Activated CD8-positive, alpha-beta T cell treated with anti-CD3 and anti-CD28 coated beads for 36 hours (primary cell): ENCODE results near the gene ASAP2. TPM values are rescaled to one million over a fixed set of nuclear protein-coding genes. Genes with fewer than 3 reads are reported as not detected.

Source experiments
- ATAC-seq: fragments of 200-7000 bp; cut with Tn5 transposase; one replicate; pipeline ENCODE4 v1.10.0; 2021; ENCODE audit warnings: mild to moderate bottlenecking, moderate library complexity
- CTCF ChIA-PET: fragments of 350-600 bp; sonication (Branson Sonifier 250); formaldehyde crosslinking; loops from one replicate; lab custom pipeline; 2021; ENCODE audit warnings: antibody characterized with exemption; lab: Charles Lee
- POLR2A ChIA-PET: fragments of 350-600 bp; sonication (Branson Sonifier 250); formaldehyde crosslinking; loops from one replicate; lab custom pipeline; 2021; ENCODE audit warnings: antibody characterized with exemption; lab: Charles Lee
- DNase-seq: peaks from one replicate; pipeline ENCODE4 v3.0.0-alpha.2; 2020
- H3K27ac Mint-ChIP-seq: one replicate; pipeline ENCODE4 v1.8.0; 2021; ENCODE audit warnings: mild to moderate bottlenecking, mixed read lengths
- H3K27me3 Mint-ChIP-seq: one replicate; pipeline ENCODE4 v1.8.0; 2021; ENCODE audit warnings: mixed read lengths
- H3K36me3 Mint-ChIP-seq: one replicate; pipeline ENCODE4 v1.8.0; 2021; ENCODE audit warnings: low read depth, mixed read lengths
- H3K4me1 Mint-ChIP-seq: one replicate; pipeline ENCODE4 v1.8.0; 2021; ENCODE audit warnings: low read depth, mixed read lengths
- H3K4me3 Mint-ChIP-seq: one replicate; pipeline ENCODE4 v1.8.0; 2021; ENCODE audit warnings: mild to moderate bottlenecking, moderate library complexity, mixed read lengths
- H3K9me3 Mint-ChIP-seq: one replicate; pipeline ENCODE4 v1.8.0; 2021; ENCODE audit warnings: mixed read lengths
- intact Hi-C: fragments of 100-400 bp; cut with micrococcal nuclease; formaldehyde crosslinking; loops from one replicate; pipeline ENCODE4 v1.10.0; 2022
- total RNA-seq, 2 experiments: library from RNA; stranded (reverse); gene quantifications; one replicate each; pipeline ENCODE4 v1.2.3, GENCODE V29; 2021
- TF ChIP-seq, protein P1 (sequence below): fragments of 200-600 bp; IDR thresholded peaks from one replicate; pipeline ENCODE4 v1.8.0; 2022; ENCODE audit warnings: antibody characterized with exemption, mild to moderate bottlenecking

Gene ASAP2
- total RNA-seq, result not detected

DNA sequence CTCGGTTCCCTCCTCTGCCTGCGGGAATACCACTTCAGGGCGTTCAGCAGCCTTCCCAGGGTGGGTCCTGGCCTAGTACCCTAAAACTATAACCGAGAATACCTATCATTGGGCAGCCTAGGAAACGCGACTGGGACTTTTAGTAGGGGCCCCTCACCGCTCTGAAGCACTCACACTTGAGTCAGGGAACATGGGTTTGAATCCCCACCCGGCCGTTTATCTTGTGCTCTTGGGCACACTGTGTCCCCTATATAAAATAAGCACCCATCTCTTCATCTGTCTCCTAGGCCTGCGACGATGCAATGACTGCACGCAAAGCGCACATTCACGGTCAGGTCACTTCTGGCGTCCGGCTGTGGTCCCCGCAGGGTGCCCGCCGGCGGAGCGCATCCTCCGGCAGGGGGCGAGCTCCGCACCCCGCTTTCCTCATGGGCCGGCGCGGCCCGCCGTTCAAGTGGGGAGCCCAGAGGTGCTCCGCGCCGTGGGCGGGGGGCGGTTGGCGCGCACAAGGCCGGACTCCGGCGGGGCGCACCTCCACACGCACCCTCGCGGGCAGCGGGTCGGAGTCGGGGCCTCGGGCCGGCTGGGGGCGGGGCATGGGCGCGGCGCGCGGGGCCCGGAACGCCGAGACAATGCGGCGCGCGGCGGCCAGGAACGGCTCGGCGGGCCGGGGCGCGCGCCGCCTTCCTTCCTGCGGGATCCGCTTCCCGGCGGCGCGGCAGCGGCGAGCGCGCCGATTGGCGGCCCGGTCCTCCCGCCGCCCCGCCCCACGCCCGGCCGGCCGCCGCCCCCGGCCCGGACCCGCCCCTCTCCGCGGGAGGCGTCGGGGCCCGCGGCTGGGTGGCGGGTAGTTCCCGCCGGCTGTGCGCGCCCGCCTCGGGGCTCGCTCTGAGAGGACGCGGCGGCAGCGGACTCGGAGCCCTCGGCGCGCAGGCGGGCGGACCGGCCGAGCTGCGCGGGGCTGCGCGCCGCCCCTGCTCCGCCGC, at the start of gene ASAP2:
ASAP2 (plus strand) TSS at position 850 of the 986 bp plus-strand sequence. CDS start 293 bp downstream, outside the sequence.
- TF ChIP-seq, protein P1, sequence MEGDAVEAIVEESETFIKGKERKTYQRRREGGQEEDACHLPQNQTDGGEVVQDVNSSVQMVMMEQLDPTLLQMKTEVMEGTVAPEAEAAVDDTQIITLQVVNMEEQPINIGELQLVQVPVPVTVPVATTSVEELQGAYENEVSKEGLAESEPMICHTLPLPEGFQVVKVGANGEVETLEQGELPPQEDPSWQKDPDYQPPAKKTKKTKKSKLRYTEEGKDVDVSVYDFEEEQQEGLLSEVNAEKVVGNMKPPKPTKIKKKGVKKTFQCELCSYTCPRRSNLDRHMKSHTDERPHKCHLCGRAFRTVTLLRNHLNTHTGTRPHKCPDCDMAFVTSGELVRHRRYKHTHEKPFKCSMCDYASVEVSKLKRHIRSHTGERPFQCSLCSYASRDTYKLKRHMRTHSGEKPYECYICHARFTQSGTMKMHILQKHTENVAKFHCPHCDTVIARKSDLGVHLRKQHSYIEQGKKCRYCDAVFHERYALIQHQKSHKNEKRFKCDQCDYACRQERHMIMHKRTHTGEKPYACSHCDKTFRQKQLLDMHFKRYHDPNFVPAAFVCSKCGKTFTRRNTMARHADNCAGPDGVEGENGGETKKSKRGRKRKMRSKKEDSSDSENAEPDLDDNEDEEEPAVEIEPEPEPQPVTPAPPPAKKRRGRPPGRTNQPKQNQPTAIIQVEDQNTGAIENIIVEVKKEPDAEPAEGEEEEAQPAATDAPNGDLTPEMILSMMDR, result peak; percentile 70
- intact Hi-C loops, result no loop called here
- peak within 1 kb of the TSS; percentile 61 for H3K4me3 Mint-ChIP-seq
- no peak within 1 kb of the TSS for H3K27ac Mint-ChIP-seq
- H3K9me3 Mint-ChIP-seq, result no peaks in the 10 kb centered on the region
- POLR2A ChIA-PET, result interaction anchor here (1.5 kb wide), 1 partner anchor 29 kb away, joined by 3 read pairs; no protein-coding TSS in a partner anchor
- peaks cover 34% of the 10 kb centered on the region for H3K27me3 Mint-ChIP-seq
- CTCF ChIA-PET, result interaction anchor here (0.7 to 1.6 kb wide), 6 partner anchors 9 to 94 kb away, joined by 3 to 4 read pairs (median 3); no protein-coding TSS in a partner anchor
- peak; percentile 53 for DNase-seq
- peaks cover 2% of the 10 kb centered on the region for H3K4me1 Mint-ChIP-seq
- no peaks in the 10 kb centered on the region for H3K36me3 Mint-ChIP-seq
- peak; percentile 77 for ATAC-seq

DNA sequence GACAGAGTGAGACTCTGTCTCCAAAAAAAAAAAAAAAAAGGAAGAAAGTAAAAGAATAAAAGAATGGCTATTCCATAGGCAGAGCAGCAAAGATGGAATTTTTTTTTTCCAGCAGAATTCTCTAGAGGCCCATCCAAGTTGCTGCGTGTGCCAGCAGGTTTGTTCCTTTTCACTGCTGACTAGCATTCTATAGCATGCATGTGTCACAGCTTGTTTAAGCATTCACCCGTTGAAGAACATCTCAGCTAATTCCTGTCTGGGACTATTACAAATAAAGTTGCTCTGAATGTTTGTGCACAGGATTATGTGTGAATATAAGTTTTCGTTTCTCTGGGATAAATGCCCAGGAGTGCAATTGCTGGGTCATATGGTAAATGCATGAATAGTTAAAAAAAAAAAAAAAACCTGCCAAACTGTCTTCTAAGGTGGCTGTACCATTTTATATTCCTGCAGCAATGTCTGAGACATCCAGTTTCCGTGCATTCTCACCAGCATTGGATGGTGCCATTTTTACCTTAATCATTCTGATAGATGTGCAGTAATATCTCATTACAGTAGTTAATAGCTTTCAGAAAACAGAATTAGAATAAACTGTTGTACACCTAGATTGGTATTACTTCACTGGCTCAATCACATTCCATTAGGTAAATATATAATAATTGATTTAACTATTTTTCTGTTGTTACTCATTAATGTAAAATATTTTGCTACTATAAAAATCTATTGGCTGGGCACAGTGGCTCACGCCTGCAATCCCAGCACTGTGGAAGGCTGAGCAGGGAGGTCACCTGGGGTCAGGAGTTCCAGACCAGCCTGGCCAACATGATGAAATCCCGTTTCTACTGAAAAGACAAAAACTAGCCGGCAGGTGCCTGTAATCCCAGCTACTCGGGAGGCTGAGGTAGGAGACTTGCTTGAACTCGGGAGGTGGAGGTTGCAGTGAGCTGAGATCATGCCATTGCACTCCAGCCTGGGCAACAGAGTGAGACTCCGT, 47.5 kb upstream of the ASAP2 start:
- no peak for ATAC-seq

DNA sequence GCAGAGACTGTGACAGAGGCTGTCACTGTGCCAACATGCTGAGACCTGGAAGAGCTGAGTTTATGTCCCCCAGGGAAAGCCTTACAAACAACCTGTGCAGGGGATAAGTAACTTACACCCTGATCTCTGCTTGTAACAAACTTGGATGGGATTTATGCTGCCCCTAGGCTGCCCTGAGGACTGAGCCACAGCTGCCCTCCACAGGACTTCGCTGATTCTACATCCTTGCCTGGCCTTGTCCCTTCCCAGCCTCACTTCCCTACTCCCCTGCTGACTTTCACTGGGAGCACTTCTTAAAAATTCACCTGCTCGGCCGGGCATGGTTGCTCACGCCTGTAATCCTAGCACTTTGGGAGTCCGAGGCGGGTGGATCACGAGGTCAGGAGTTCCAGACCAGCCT, 45.9 kb upstream of the ASAP2 start:
- no peaks in the 10 kb centered on the region for H3K27me3 Mint-ChIP-seq
- no peaks in the 10 kb centered on the region for H3K4me1 Mint-ChIP-seq
- H3K4me3 Mint-ChIP-seq, result no peak overlapping the region
- TF ChIP-seq, protein P1, result no peak
- DNase-seq (no peak), ATAC-seq (no peak)
- POLR2A ChIA-PET, result no interaction called here
- H3K36me3 Mint-ChIP-seq, result no peaks in the 10 kb centered on the region
- CTCF ChIA-PET, result no interaction called here
- no peak overlapping the region for H3K27ac Mint-ChIP-seq
- no peaks in the 10 kb centered on the region for H3K9me3 Mint-ChIP-seq
- intact Hi-C loops, result no loop called here

More for the DNA sequence above, 47.5 kb upstream of the ASAP2 start:
- intact Hi-C loops, result no loop called here
- H3K36me3 Mint-ChIP-seq, result no peaks in the 10 kb centered on the region
- TF ChIP-seq, protein P1, result no peak
- no peak for DNase-seq
- no peaks in the 10 kb centered on the region for H3K27me3 Mint-ChIP-seq
- no peaks in the 10 kb centered on the region for H3K4me1 Mint-ChIP-seq
- ChIA-PET POLR2A (no interaction called here), CTCF (interaction anchor here (1.3 kb wide), 1 partner anchor 16 kb away, joined by 3 read pairs; no protein-coding TSS in a partner anchor)
- H3K9me3 Mint-ChIP-seq, result no peaks in the 10 kb centered on the region
- H3K27ac Mint-ChIP-seq, result no peak overlapping the region
- no peak overlapping the region for H3K4me3 Mint-ChIP-seq

DNA sequence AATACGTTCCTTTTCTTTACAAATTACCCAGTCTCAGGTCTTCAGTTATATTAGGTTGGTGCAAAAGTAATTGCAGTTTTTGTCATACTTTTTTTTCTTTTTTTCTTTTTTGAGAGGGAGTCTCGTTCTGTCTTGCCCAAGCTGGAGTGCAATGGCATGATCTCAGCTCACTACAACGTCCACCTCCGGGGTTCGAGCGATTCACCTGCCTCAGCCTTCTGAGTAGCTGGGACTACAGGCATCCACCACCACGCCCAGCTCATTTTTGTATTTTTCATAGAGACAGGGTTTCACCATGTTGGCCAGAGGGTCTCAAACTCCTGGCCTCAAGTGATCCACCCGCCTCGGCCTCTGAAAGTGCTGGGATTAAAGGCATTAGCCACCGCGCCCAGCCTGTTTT, 43.8 kb upstream of the ASAP2 start:
- CTCF ChIA-PET, result interaction anchor here (1.9 kb wide), 1 partner anchor 20 kb away, joined by 6 read pairs; no protein-coding TSS in a partner anchor
- H3K4me1 Mint-ChIP-seq, result no peaks in the 10 kb centered on the region
- no peak overlapping the region for H3K27ac Mint-ChIP-seq
- POLR2A ChIA-PET, result no interaction called here
- intact Hi-C loops, result no loop called here
- no peaks in the 10 kb centered on the region for H3K9me3 Mint-ChIP-seq
- DNase-seq (no peak), ATAC-seq (no peak)
- no peak overlapping the region for H3K4me3 Mint-ChIP-seq
- TF ChIP-seq, protein P1, result no peak
- H3K36me3 Mint-ChIP-seq, result no peaks in the 10 kb centered on the region
- no peaks in the 10 kb centered on the region for H3K27me3 Mint-ChIP-seq
